H1 (cell line): Measurements from ENCODE around the gene XIRP1. TPM values are rescaled to one million over a fixed set of nuclear protein-coding genes. Genes with fewer than 3 reads are reported as not detected.
A peak's percentile ranks its signal among the peaks of the same experiment; 100 is the strongest.

Experiments
- CTCF ChIA-PET: fragments of 300-600 bp; sonication (Branson Sonifier 250); formaldehyde crosslinking; loops from one replicate; lab custom pipeline; 2021; ENCODE audit not compliant: partially characterized antibody; lab: Charles Lee
- POLR2A ChIA-PET: fragments of 300-600 bp; sonication (Branson Sonifier 250); formaldehyde crosslinking; loops from one replicate; lab custom pipeline; 2021; ENCODE audit warnings: inconsistent platforms; ENCODE audit not compliant: partially characterized antibody; lab: Charles Lee
- DNase-seq, 2 experiments: peaks; one replicate each; pipeline versions ENCODE4 v3.0.0 to v3.0.0-alpha.2; 2010 to 2022; ENCODE audit warnings: low spot score in 2 of 2, low read depth in 1 of 2, mixed read lengths in 1 of 2
- FAIRE-seq: peaks from 2 replicates; lab custom pipeline; 2011; peaks lifted over from hg19 to GRCh38; lab: Jason Lieb, UNC
- H2AFZ ChIP-seq: 2 replicates; pipeline ENCODE4 v1.8.1; 2012; ENCODE audit warnings: low read length, inconsistent platforms
- H2AK5ac ChIP-seq: 2 replicates; pipeline ENCODE4 v1.6.1; 2013; ENCODE audit warnings: low read depth, low read length
- H2BK120ac ChIP-seq: replicated peaks from 2 replicates; pipeline ENCODE3; 2013; ENCODE audit warnings: low read depth, low read length, inconsistent platforms
- H2BK12ac ChIP-seq: 2 replicates; pipeline ENCODE4 v1.6.1; 2013; ENCODE audit warnings: low read depth, low read length
- H2BK15ac ChIP-seq: 2 replicates; pipeline ENCODE4 v1.6.1; 2013; ENCODE audit warnings: low read length
- H2BK20ac ChIP-seq: 2 replicates; pipeline ENCODE4 v1.6.1; 2013; ENCODE audit warnings: low read length
- H2BK5ac ChIP-seq: 2 replicates; pipeline ENCODE4 v1.6.1; 2013; ENCODE audit warnings: low read depth, low read length
- H3K14ac ChIP-seq: 2 replicates; pipeline ENCODE4 v1.6.1; 2013; ENCODE audit warnings: inconsistent platforms; ENCODE audit not compliant: insufficient read length
- H3K18ac ChIP-seq: 2 replicates; pipeline ENCODE4 v1.6.1; 2013; ENCODE audit warnings: low read length; ENCODE audit errors: extremely low read depth
- H3K23ac ChIP-seq: 2 replicates; pipeline ENCODE4 v1.6.1; 2013; ENCODE audit warnings: inconsistent platforms; ENCODE audit not compliant: insufficient read length
- H3K23me2 ChIP-seq: 2 replicates; pipeline ENCODE4 v1.6.1; 2013; ENCODE audit warnings: low read depth, low read length
- H3K27ac ChIP-seq: 2 replicates; pipeline ENCODE4 v1.6.1; 2011; ENCODE audit warnings: low read depth, low read length, inconsistent platforms
- H3K27me3 ChIP-seq, 4 experiments: replicated peaks in 1 of 4; 1 replicate in 1 of 4; 2 replicates in 3 of 4; pipeline versions ENCODE4 v1.6.1 to v1.8.1; 2011 to 2013; ENCODE audit warnings: low read length in 3 of 4, mild to moderate bottlenecking in 3 of 4, inconsistent platforms in 2 of 4, mixed read lengths in 2 of 4, moderate library complexity in 1 of 4; ENCODE audit not compliant: control insufficient read depth in 3 of 4, insufficient read depth in 3 of 4; ENCODE audit errors: extremely low read depth in 1 of 4
- H3K36me3 ChIP-seq, 4 experiments: 2 replicates each; pipeline versions ENCODE4 v1.6.1 to v1.8.1; 2011 to 2013; ENCODE audit warnings: mild to moderate bottlenecking in 4 of 4, low read length in 3 of 4, moderate library complexity in 2 of 4, control low read depth in 1 of 4, inconsistent platforms in 1 of 4; ENCODE audit not compliant: insufficient read depth in 4 of 4, control insufficient read depth in 2 of 4
- H3K4ac ChIP-seq: replicated peaks from 2 replicates; pipeline ENCODE3; 2013; ENCODE audit warnings: low read length, low read depth, mixed read lengths, inconsistent platforms; ENCODE audit not compliant: insufficient read length
- H3K4me1 ChIP-seq, 4 experiments: replicated peaks in 1 of 4; 1 replicate in 1 of 4; 2 replicates in 3 of 4; pipeline versions ENCODE4 v1.6.1 to v1.8.1; 2011 to 2013; ENCODE audit warnings: low read length in 3 of 4, inconsistent platforms in 2 of 4, mixed read lengths in 1 of 4; ENCODE audit not compliant: insufficient read depth in 4 of 4, control insufficient read depth in 3 of 4
- H3K4me2 ChIP-seq, 2 experiments: 2 replicates each; pipeline versions ENCODE4 v1.6.1 to v1.8.1; 2011 to 2013; ENCODE audit warnings: low read depth in 2 of 2, low read length in 2 of 2, control low read depth in 1 of 2, inconsistent platforms in 1 of 2, mild to moderate bottlenecking in 1 of 2; ENCODE audit not compliant: insufficient read depth in 1 of 2
- H3K4me3 ChIP-seq, 4 experiments: fragments of 200-600, 300-600 bp in 1 of 4; sonication (generic), shearing (Covaris generic), sonication (Bioruptor Twin) in 1 of 4; 2 replicates each; pipeline versions ENCODE4 v1.5.1 to v1.8.1; 2011 to 2016; ENCODE audit warnings: low read length in 4 of 4, low read depth in 3 of 4, control low read depth in 2 of 4, inconsistent platforms in 2 of 4, mild to moderate bottlenecking in 2 of 4, mixed read lengths in 1 of 4, moderate library complexity in 1 of 4; ENCODE audit not compliant: insufficient read depth in 2 of 4; ENCODE audit errors: extremely low read depth in 1 of 4
- H3K56ac ChIP-seq: replicated peaks from 2 replicates; pipeline ENCODE3; 2013; ENCODE audit warnings: low read depth, mild to moderate bottlenecking, mixed read lengths, low read length, inconsistent platforms; ENCODE audit not compliant: insufficient read length
- H3K79me1 ChIP-seq: 2 replicates; pipeline ENCODE4 v1.6.1; 2013; ENCODE audit warnings: low read depth, low read length, control low read depth
- H3K79me2 ChIP-seq, 2 experiments: 2 replicates each; pipeline versions ENCODE4 v1.6.1 to v1.8.1; 2012 to 2013; ENCODE audit warnings: low read length in 2 of 2, mild to moderate bottlenecking in 2 of 2, inconsistent platforms in 1 of 2; ENCODE audit not compliant: insufficient read depth in 2 of 2, control insufficient read depth in 1 of 2
- H3K9ac ChIP-seq, 4 experiments: replicated peaks in 1 of 4; 1 replicate in 1 of 4; 2 replicates in 3 of 4; pipeline versions ENCODE4 v1.6.1 to v1.8.1; 2011 to 2013; ENCODE audit warnings: low read depth in 3 of 4, low read length in 3 of 4, control low read depth in 2 of 4, mild to moderate bottlenecking in 2 of 4, moderate library complexity in 2 of 4, inconsistent platforms in 1 of 4; ENCODE audit errors: extremely low read depth in 1 of 4
- H3K9me3 ChIP-seq, 2 experiments: 2 replicates each; pipeline versions ENCODE4 v1.6.1 to v1.8.1; 2012 to 2013; ENCODE audit warnings: mild to moderate bottlenecking in 2 of 2, moderate library complexity in 2 of 2, control low read depth in 1 of 2, inconsistent platforms in 1 of 2, low read depth in 1 of 2, low read length in 1 of 2, mixed read lengths in 1 of 2; ENCODE audit not compliant: insufficient read depth in 2 of 2
- H4K20me1 ChIP-seq, 2 experiments: replicated peaks in 1 of 2; 2 replicates each; pipeline versions ENCODE3 to v1.8.1; 2011 to 2013; ENCODE audit warnings: inconsistent platforms in 2 of 2, low read length in 2 of 2, mild to moderate bottlenecking in 1 of 2; ENCODE audit not compliant: insufficient read depth in 2 of 2, control insufficient read depth in 1 of 2
- H4K5ac ChIP-seq: 2 replicates; pipeline ENCODE4 v1.6.1; 2013; ENCODE audit warnings: low read length, low read depth, mixed read lengths, inconsistent platforms; ENCODE audit not compliant: insufficient read length
- H4K8ac ChIP-seq: 2 replicates; pipeline ENCODE4 v1.8.0; 2013; ENCODE audit warnings: mild to moderate bottlenecking, moderate library complexity, low read length, inconsistent platforms; ENCODE audit not compliant: insufficient read depth; ENCODE audit errors: extremely low read depth
- H4K91ac ChIP-seq: replicated peaks from 2 replicates; pipeline ENCODE3; 2013; ENCODE audit warnings: low read length, mixed read lengths, inconsistent platforms; ENCODE audit not compliant: insufficient read length
- CTCF ChIP-seq, 3 experiments: IDR thresholded peaks; 1 replicate in 2 of 3; 2 replicates in 1 of 3; pipeline versions ENCODE4 v1.5.1 to v1.6.1; 2011; ENCODE audit warnings: low read length in 3 of 3, mild to moderate bottlenecking in 3 of 3, inconsistent platforms in 2 of 3, low read depth in 1 of 3, moderate library complexity in 1 of 3; ENCODE audit not compliant: insufficient read depth in 1 of 3; ENCODE audit errors: control extremely low read depth in 1 of 3
- ZNF274 ChIP-seq: IDR thresholded peaks from 2 replicates; pipeline ENCODE4 v1.7.0; 2012; ENCODE audit warnings: low read length, borderline replicate concordance; ENCODE audit errors: extremely low read depth
- WGBS, 2 experiments: shearing (Covaris generic) in 1 of 2; methylation state at CpG; one replicate each; pipeline versions ENCODE4 v1.1.6 to v1.1.7; 2013 to 2015; ENCODE audit warnings: low lambda C conversion rate in 2 of 2, mixed read lengths in 2 of 2, inconsistent platforms in 1 of 2, low coverage in 1 of 2, missing lambda C conversion rate in 1 of 2; ENCODE audit not compliant: insufficient replicate concordance in 2 of 2, insufficient coverage in 1 of 2, insufficient read length in 1 of 2; ENCODE audit errors: extremely low coverage in 1 of 2, missing lambda C conversion rate in 1 of 2; 5-methylcytosine and 5-hydroxymethylcytosine counted together
- polyA plus RNA-seq, 7 experiments: library from polyadenylated mRNA; depleted of rRNA in 3 of 7; stranded (reverse) in 5 of 7; unstranded in 2 of 7; fragments of >200 nt in 5 of 7; fragments of 200-250 nt in 2 of 7; gene quantifications; 1 replicate in 5 of 7; 2 replicates in 1 of 7; 4 replicates in 1 of 7; pipeline versions ENCODE4 v1.2.1 to v1.2.3, GENCODE V29; 2011 to 2013; ENCODE audit warnings: missing spikeins in 2 of 7, mixed read lengths in 2 of 7
- total RNA-seq: library from RNA; stranded (reverse); fragmentation: NEBNext Ultra II Directional; extraction: Animal tissue kit (Norgen Biotek cat#: 25700); gene quantifications from 2 replicates; pipeline ENCODE4 v1.2.1, GENCODE V29; 2021

Gene XIRP1
- total and polyA plus RNA-seq, 2 of the 8 experiments (the other 6 are each of a cell fraction or from before 2014, with no cell fraction given), result not detected

GRCh38 chr3:39150148-39150802 is 42.1 kb downstream of the XIRP1 start:
- peak overlapping the region; percentile 22 for H3K4ac ChIP-seq
- 67% methylated on average over 5 of the region's 5 CpGs; no CpG with 5 or more reads in 1 of the 2 experiments for WGBS, 2 experiments
- peak overlapping the region; percentile 13 for H3K14ac ChIP-seq
- DNase-seq (no peak), FAIRE-seq (no peak)
- peaks cover 21% of the 10 kb centered on the region for H3K23me2 ChIP-seq
- H3K4me2 ChIP-seq, result peak overlapping the region; percentile 97 to 99
- peak overlapping the region in 3 of 4 experiments; percentile 35 to 66 (median 65); a peak in 6 of 7 replicates for H3K9ac ChIP-seq
- H3K27me3 ChIP-seq, result no peaks in the 10 kb centered on the region
- H3K23ac ChIP-seq, result no peak overlapping the region
- H3K79me1 ChIP-seq, result peaks cover 16% of the 10 kb centered on the region; the same call in 1 of the 2 replicates
- TF ChIP-seq CTCF (IDR thresholded peaks at IDR 0.05; ENCODE audit: control extremely low read depth in 1 of 3, insufficient read depth in 1 of 3, low read depth in 1 of 3, low read length in 3 of 3) (peak in 1 of 3 experiments; percentile 7; a peak in 1 of 4 replicates), ZNF274 (no peak)
- H3K56ac ChIP-seq, result no peak overlapping the region
- POLR2A ChIA-PET, result interaction anchor here (1.0 to 2.9 kb wide), 10 partner anchors 8 to 262 kb away, joined by 3 to 16 read pairs (median 5); partner anchors contain the start of gene RPSA
- H2BK120ac ChIP-seq, result no peak overlapping the region
- no peak overlapping the region for H4K8ac ChIP-seq
- no peak overlapping the region for H2AFZ ChIP-seq
- peak overlapping the region; percentile 75 for H3K27ac ChIP-seq
- CTCF ChIA-PET, result interaction anchor here (0.6 to 2.2 kb wide), 8 partner anchors 9 to 1002 kb away, joined by 3 to 8 read pairs (median 4); partner anchors contain the start of gene XIRP1
- no peak overlapping the region for H4K5ac ChIP-seq
- H2AK5ac ChIP-seq, result peak overlapping the region; percentile 97
- peak overlapping the region; percentile 99 for H2BK5ac ChIP-seq
- peak overlapping the region; percentile 98 for H2BK20ac ChIP-seq
- H3K36me3 ChIP-seq, result peaks cover 0 to 13% (median 2%) of the 10 kb centered on the region in 4 experiments; a peak in 3 of 8 replicates
- peak overlapping the region; percentile 99 for H2BK12ac ChIP-seq
- H3K4me3 ChIP-seq, result peak overlapping the region; percentile 3 to 85 (median 78); a peak in 5 of 8 replicates
- H3K9me3 ChIP-seq, result no peaks in the 10 kb centered on the region
- no peak overlapping the region for H4K91ac ChIP-seq
- H4K20me1 ChIP-seq, result peaks cover 7 to 32% of the 10 kb centered on the region in 2 experiments
- H2BK15ac ChIP-seq, result peak overlapping the region; percentile 36; the same call in 1 of the 2 replicates
- H3K4me1 ChIP-seq, result peaks cover 17 to 58% (median 39%) of the 10 kb centered on the region in 4 experiments
- H3K79me2 ChIP-seq, result peaks cover 14 to 44% of the 10 kb centered on the region in 2 experiments
- H3K18ac ChIP-seq, result peak overlapping the region; percentile 99
